ENCODE data around the gene ADPRHL1. TPM values are rescaled to one million over a fixed set of nuclear protein-coding genes. Genes with fewer than 3 reads are reported as not detected.
"Not testable (repeated sequence)": the region's sequence is repeated elsewhere in the genome, so short reads cannot be mapped to it uniquely, and the experiment has no call there.

The ADPRHL1 gene
- total RNA-seq, 1 donor from 2014 or later, result 3.1 TPM

GRCh38 chr13:113450348-113450744 lies 2.9 kb downstream of the ADPRHL1 start:
- not testable (repeated sequence) for H3K27me3 ChIP-seq (ENCODE audit: insufficient read depth, low read length); H3K9ac ChIP-seq (ENCODE audit: low read length); H3K4me1 Mint-ChIP-seq (ENCODE audit: low read depth, unreplicated experiment); H3K9me3 Mint-ChIP-seq (ENCODE audit: unreplicated experiment); H3K4me1 ChIP-seq (ENCODE audit: insufficient read depth, low read length); DNase-seq (ENCODE audit: low read depth); H3K36me3 Mint-ChIP-seq (ENCODE audit: low read depth, unreplicated experiment); H3K27me3 Mint-ChIP-seq (ENCODE audit: low read depth, unreplicated experiment); H3K27ac Mint-ChIP-seq (ENCODE audit: unreplicated experiment); H2AFZ ChIP-seq (ENCODE audit: low read depth, low read length); H3K9me3 ChIP-seq (ENCODE audit: insufficient read depth, low read depth, low read length); FAIRE-seq; H3K4me3 ChIP-seq (ENCODE audit: insufficient read depth, low read depth, low read length); H3K4me3 Mint-ChIP-seq (ENCODE audit: unreplicated experiment); H3K4me2 ChIP-seq (ENCODE audit: low read length); H3K79me2 ChIP-seq (ENCODE audit: insufficient read depth, low read length); H4K20me1 ChIP-seq (ENCODE audit: insufficient read depth, low read length); H3K36me3 ChIP-seq (ENCODE audit: insufficient read depth, low read length); H3K27ac ChIP-seq (ENCODE audit: low read depth, low read length)

DNA sequence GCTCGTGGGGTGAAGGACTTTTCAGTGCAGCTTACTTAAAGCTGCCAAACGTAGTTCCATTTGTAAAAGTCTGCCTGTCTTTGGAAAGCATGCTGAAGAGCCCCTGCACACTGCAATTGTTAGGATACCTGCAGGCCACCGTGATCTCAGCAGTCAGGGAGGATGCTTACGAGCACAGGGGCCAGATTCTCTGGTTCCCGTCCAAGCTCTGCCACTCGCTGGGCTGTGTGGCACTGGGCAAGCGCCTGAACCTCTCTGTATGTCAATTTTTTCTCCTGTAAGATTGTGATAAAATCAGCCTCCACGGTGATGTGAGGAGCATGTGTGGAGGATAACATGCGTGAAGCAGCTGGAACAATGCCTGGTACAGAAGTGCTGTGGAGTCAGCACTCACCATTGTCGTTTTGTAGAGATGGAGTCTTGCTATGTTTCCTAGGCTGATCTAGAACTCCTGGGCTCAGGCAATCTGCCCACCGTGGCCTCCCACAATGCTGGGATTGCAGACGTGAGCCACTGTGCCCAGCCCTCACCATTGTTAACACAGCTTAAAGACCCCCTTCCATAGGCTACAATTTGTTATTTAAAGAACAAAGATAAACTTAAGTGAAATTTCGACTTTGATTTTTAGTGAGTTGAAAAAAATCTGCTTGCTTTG lies 3.5 kb downstream of the ADPRHL1 start:
- no peak overlapping the region for H3K4me2 ChIP-seq (ENCODE audit: low read length)
- Mint-ChIP-seq H3K27me3 (ENCODE audit: low read depth, unreplicated experiment) (no peaks in the 10 kb centered on the region), H3K4me3 (ENCODE audit: unreplicated experiment) (no peak overlapping the region), H3K36me3 (ENCODE audit: low read depth, unreplicated experiment) (peaks cover 5% of the 10 kb centered on the region), H3K27ac (ENCODE audit: unreplicated experiment) (no peak overlapping the region), H3K9me3 (ENCODE audit: unreplicated experiment) (no peaks in the 10 kb centered on the region), H3K4me1 (ENCODE audit: low read depth, unreplicated experiment) (peaks cover 7% of the 10 kb centered on the region)
- no peaks in the 10 kb centered on the region for H3K36me3 ChIP-seq (ENCODE audit: insufficient read depth, low read length)
- H2AFZ ChIP-seq (ENCODE audit: low read depth, low read length), result no peak overlapping the region
- TF ChIP-seq EZH2 (IDR thresholded peaks at IDR 0.05; ENCODE audit: insufficient read depth, low read length) (no peak), CTCF (IDR thresholded peaks at IDR 0.05; ENCODE audit: insufficient read depth, low read depth, low read length) (no peak)
- H3K27ac ChIP-seq (ENCODE audit: low read depth, low read length), result no peak overlapping the region
- DNase-seq (ENCODE audit: low read depth), result no peak
- H3K79me2 ChIP-seq (ENCODE audit: insufficient read depth, low read length), result no peaks in the 10 kb centered on the region
- no peak for FAIRE-seq
- H4K20me1 ChIP-seq (ENCODE audit: insufficient read depth, low read length), result peaks cover 8% of the 10 kb centered on the region
- H3K4me1 ChIP-seq (ENCODE audit: insufficient read depth, low read length), result no peaks in the 10 kb centered on the region
- H3K27me3 ChIP-seq (ENCODE audit: insufficient read depth, low read length), result no peaks in the 10 kb centered on the region
- H3K4me3 ChIP-seq (ENCODE audit: insufficient read depth, low read depth, low read length), result no peak overlapping the region
- no peak overlapping the region for H3K9ac ChIP-seq (ENCODE audit: low read length)
- peaks cover 6% of the 10 kb centered on the region for H3K9me3 ChIP-seq (ENCODE audit: insufficient read depth, low read depth, low read length)

DNA sequence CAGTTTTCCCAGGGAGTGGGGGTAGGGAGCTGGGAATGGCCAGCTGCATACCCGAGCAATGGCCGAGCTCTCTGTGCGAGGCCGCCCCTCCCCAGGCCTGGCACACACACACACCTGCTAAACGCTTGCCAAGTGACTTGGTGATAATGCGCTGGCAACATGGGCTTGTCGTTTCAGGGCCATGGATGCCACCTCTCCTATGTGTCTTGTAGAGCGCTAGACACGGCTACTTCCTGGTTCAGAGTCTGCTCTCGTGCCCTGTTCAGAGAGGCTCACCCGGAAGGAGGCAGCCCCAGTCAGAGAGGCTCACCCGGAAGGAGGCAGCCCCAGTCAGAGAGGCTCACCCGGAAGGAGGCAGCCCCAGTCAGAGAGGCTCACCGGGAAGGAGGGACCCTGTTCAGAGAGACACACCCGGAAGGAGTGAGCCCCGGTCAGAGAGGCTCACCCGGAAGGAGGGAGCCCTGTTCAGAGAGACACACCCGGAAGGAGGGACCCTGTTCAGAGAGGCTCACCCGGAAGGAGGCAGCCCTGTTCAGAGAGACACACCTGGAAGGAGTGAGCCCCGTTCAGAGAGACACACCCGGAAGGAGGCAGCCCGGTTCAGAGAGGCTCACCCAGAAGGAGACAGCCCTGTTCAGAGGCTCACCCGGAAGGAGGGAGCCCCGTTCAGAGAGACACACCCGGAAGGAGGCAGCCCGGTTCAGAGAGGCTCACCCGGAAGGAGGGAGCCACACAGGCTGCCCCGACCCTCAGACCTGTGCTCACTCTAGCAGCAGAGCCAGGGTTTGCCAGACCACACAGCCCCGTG lies 4.2 kb downstream of the ADPRHL1 start:
- no peaks in the 10 kb centered on the region for H3K27me3 ChIP-seq (ENCODE audit: insufficient read depth, low read length)
- Mint-ChIP-seq H3K36me3 (ENCODE audit: low read depth, unreplicated experiment) (peaks cover 5% of the 10 kb centered on the region), H3K27me3 (ENCODE audit: low read depth, unreplicated experiment) (no peaks in the 10 kb centered on the region), H3K4me3 (ENCODE audit: unreplicated experiment) (no peak overlapping the region), H3K4me1 (ENCODE audit: low read depth, unreplicated experiment) (peaks cover 7% of the 10 kb centered on the region), H3K9me3 (ENCODE audit: unreplicated experiment) (no peaks in the 10 kb centered on the region), H3K27ac (ENCODE audit: unreplicated experiment) (peak overlapping the region; percentile 41)
- no peak overlapping the region for H2AFZ ChIP-seq (ENCODE audit: low read depth, low read length)
- no peak for DNase-seq (ENCODE audit: low read depth)
- no peaks in the 10 kb centered on the region for H3K79me2 ChIP-seq (ENCODE audit: insufficient read depth, low read length)
- no peak for FAIRE-seq
- H3K4me3 ChIP-seq (ENCODE audit: insufficient read depth, low read depth, low read length), result no peak overlapping the region
- H4K20me1 ChIP-seq (ENCODE audit: insufficient read depth, low read length), result peaks cover 8% of the 10 kb centered on the region
- peaks cover 6% of the 10 kb centered on the region for H3K9me3 ChIP-seq (ENCODE audit: insufficient read depth, low read depth, low read length)
- no peak for TF ChIP-seq EZH2 (IDR thresholded peaks at IDR 0.05; ENCODE audit: insufficient read depth, low read length)
- TF ChIP-seq CTCF (IDR thresholded peaks at IDR 0.05; ENCODE audit: insufficient read depth, low read depth, low read length), result no peak
- H3K36me3 ChIP-seq (ENCODE audit: insufficient read depth, low read length), result no peaks in the 10 kb centered on the region
- no peak overlapping the region for H3K9ac ChIP-seq (ENCODE audit: low read length)
- H3K4me2 ChIP-seq (ENCODE audit: low read length), result no peak overlapping the region
- no peak overlapping the region for H3K27ac ChIP-seq (ENCODE audit: low read depth, low read length)
- no peaks in the 10 kb centered on the region for H3K4me1 ChIP-seq (ENCODE audit: insufficient read depth, low read length)
